HepG2 (cell line): Measurements from ENCODE around the gene SLC22A31. TPM values are rescaled to one million over a fixed set of nuclear protein-coding genes. Genes with fewer than 3 reads are reported as not detected.

ENCODE experiments used
- ATAC-seq: fragments of 200-7000 bp; cut with Tn5 transposase; 3 replicates; pipeline ENCODE4 v1.9.1; 2020; ENCODE audit warnings: mild to moderate bottlenecking, moderate library complexity
- BruUV-seq: library from RNA; stranded (reverse); fragments of 400-500 nt; replicated peaks from 2 replicates; lab custom pipeline; 2021; lab: Mats Ljungman, UMichigan
- CTCF ChIA-PET: fragments of 300-600 bp; formaldehyde crosslinking; extraction: SDS; loops from one replicate; lab custom pipeline; 2021; ENCODE audit warnings: low total read pairs, inconsistent platforms, low intra/inter-chr PET ratio; lab: Yijun Ruan, JAX
- POLR2A ChIA-PET: fragments of 350-600 bp; sonication (Branson Sonifier 250); formaldehyde crosslinking; loops from one replicate; lab custom pipeline; 2020; ENCODE audit warnings: antibody characterized with exemption, inconsistent platforms; lab: Yijun Ruan, JAX
- DNase-seq: peaks from one replicate; pipeline ENCODE4 v3.0.0-alpha.2; 2015; ENCODE audit warnings: low spot score
- FAIRE-seq: peaks from 3 replicates; lab custom pipeline; 2011; peaks lifted over from hg19 to GRCh38; lab: Jason Lieb, UNC
- H2AFZ ChIP-seq: one replicate; pipeline ENCODE4 v1.6.1; 2011; ENCODE audit warnings: low read length, inconsistent platforms
- H3K27ac ChIP-seq: fragments of 300-600 bp; 3 replicates; pipeline ENCODE4 v1.8.0; 2011; ENCODE audit warnings: mixed run types, mild to moderate bottlenecking, mixed read lengths, low read length, inconsistent platforms; ENCODE audit not compliant: insufficient read depth; ENCODE audit errors: extremely low read length
- H3K27me3 ChIP-seq, 2 experiments: fragments of 200-600 bp in 1 of 2; 2 replicates in 1 of 2; 3 replicates in 1 of 2; pipeline versions ENCODE4 v1.6.0 to v1.8.0; 2011; ENCODE audit warnings: low read length in 2 of 2, mild to moderate bottlenecking in 2 of 2, moderate library complexity in 2 of 2, inconsistent platforms in 1 of 2; ENCODE audit not compliant: insufficient read depth in 2 of 2, control insufficient read depth in 1 of 2
- H3K36me3 ChIP-seq, 2 experiments: fragments of 200-600 bp in 1 of 2; replicated peaks in 1 of 2; 2 replicates in 1 of 2; 3 replicates in 1 of 2; pipeline versions ENCODE4 v1.5.1 to v1.8.0; 2011; ENCODE audit warnings: low read length in 2 of 2, inconsistent platforms in 1 of 2; ENCODE audit not compliant: insufficient read depth in 2 of 2, control insufficient read depth in 1 of 2
- H3K4me1 ChIP-seq: 2 replicates; pipeline ENCODE4 v1.5.1; 2012; ENCODE audit warnings: low read length, inconsistent platforms; ENCODE audit not compliant: insufficient read depth
- H3K4me2 ChIP-seq: 2 replicates; pipeline ENCODE4 v1.6.0; 2011; ENCODE audit warnings: low read depth, low read length, inconsistent platforms
- H3K4me3 ChIP-seq, 3 experiments: fragments of 200-600 bp in 1 of 3; sonication (generic), shearing (Covaris generic) in 1 of 3; replicated peaks in 1 of 3; 2 replicates each; pipeline ENCODE4 v1.5.1; 2011 to 2016; ENCODE audit warnings: low read length in 3 of 3, inconsistent platforms in 2 of 3, low read depth in 2 of 3, mild to moderate bottlenecking in 2 of 3, control low read depth in 1 of 3, mixed read lengths in 1 of 3; ENCODE audit not compliant: insufficient read depth in 1 of 3
- H3K79me2 ChIP-seq: one replicate; pipeline ENCODE4 v1.6.1; 2011; ENCODE audit warnings: low read length, inconsistent platforms; ENCODE audit not compliant: insufficient read depth
- H3K9ac ChIP-seq: 2 replicates; pipeline ENCODE4 v1.6.0; 2011; ENCODE audit warnings: mild to moderate bottlenecking, low read depth, low read length, inconsistent platforms; ENCODE audit not compliant: insufficient read depth
- H3K9me3 ChIP-seq: 2 replicates; pipeline ENCODE4 v1.5.1; 2012; ENCODE audit warnings: mild to moderate bottlenecking, low read length
- H4K20me1 ChIP-seq: 2 replicates; pipeline ENCODE4 v1.6.0; 2011; ENCODE audit warnings: inconsistent platforms, mild to moderate bottlenecking, low read length, moderate library complexity; ENCODE audit not compliant: insufficient read depth
- TGIF2 ChIP-seq: IDR thresholded peaks from 2 replicates; pipeline ENCODE4 v1.6.1; 2016; ENCODE audit warnings: control low read depth, missing compliant biosample characterization
- WGBS: methylation state at CpG from one replicate; pipeline ENCODE4 v1.1.6; 2017; ENCODE audit warnings: low lambda C conversion rate; 5-methylcytosine and 5-hydroxymethylcytosine counted together
- in situ Hi-C: cut with HindIII; loops from 2 replicates; pipeline ENCODE4 v1.10.0; 2017; ENCODE audit warnings: low pct_unique_long_range_greater_than_20kb; ENCODE audit not compliant: extremely low pct_ligation_motif_present
- intact Hi-C: fragments of 100-400 bp; cut with micrococcal nuclease; formaldehyde crosslinking; loops from one replicate; pipeline ENCODE4 v1.10.0; 2022; ENCODE audit not compliant: unreplicated experiment
- polyA plus RNA-seq, 8 experiments: library from polyadenylated mRNA; depleted of rRNA in 3 of 8; stranded (reverse) in 7 of 8; unstranded in 1 of 8; fragments of >200 nt; fragmentation: Illumina TruSeq in 4 of 8; extraction: Trizol in 4 of 8; gene quantifications; 2 replicates each; pipeline versions ENCODE4 v1.2.1 to v1.2.3, GENCODE V29; 2011 to 2016; ENCODE audit warnings: low read depth in 4 of 8, missing spikeins in 1 of 8, mixed read lengths in 1 of 8; ENCODE audit not compliant: insufficient read depth in 1 of 8
- total RNA-seq, 5 experiments: library from RNA; depleted of rRNA; stranded (reverse); fragments of >200 nt; fragmentation: Illumina TruSeq; extraction: Trizol; gene quantifications; 2 replicates each; pipeline ENCODE4 v1.2.3, GENCODE V29; 2016; ENCODE audit warnings: low read depth in 1 of 5
- TF ChIP-seq, protein P1 (sequence below): sonication (generic); formaldehyde crosslinking; IDR thresholded peaks from 2 replicates; pipeline ENCODE4 v1.4.0; 2020; ENCODE audit warnings: mild to moderate bottlenecking, missing genetic modification reagents, borderline replicate concordance
- TF ChIP-seq, protein P2 (sequence below): sonication (generic); formaldehyde crosslinking; IDR thresholded peaks from 2 replicates; pipeline ENCODE4 v1.9.0; 2021; ENCODE audit warnings: mild to moderate bottlenecking, missing genetic modification reagents

SLC22A31 gene
- total and polyA plus RNA-seq, 2 of the 13 experiments (the other 11 are each of a cell fraction or from before 2014, with no cell fraction given): 67.3 to 83.3 TPM

DNA sequence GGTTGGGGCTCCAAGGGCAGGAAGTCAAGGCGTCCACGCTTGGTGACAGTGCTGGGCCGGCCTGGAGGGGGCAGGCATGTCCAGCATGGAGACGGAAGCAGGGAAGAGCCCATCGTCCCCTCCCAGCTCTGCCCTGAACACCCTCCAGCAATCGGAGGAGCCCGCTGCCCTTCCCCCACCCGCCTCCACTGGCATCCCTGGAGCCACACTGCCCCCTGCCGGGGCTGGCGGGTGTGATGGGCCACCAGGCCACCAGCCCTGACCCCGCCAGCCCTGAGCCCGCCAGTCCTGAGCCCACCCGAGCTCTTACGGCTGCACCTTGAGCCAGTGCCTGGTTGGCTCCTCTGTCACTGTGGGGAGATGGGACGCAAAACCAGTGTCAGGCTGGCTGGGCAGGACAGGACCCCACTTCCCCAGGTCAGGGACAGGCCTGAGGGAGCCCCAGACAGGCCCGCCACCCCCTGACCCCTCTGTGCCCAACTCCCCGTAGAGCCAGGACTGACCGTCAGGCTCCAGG is 32.9 kb downstream of the SLC22A31 start (continued):
- TF ChIP-seq, protein P1, sequence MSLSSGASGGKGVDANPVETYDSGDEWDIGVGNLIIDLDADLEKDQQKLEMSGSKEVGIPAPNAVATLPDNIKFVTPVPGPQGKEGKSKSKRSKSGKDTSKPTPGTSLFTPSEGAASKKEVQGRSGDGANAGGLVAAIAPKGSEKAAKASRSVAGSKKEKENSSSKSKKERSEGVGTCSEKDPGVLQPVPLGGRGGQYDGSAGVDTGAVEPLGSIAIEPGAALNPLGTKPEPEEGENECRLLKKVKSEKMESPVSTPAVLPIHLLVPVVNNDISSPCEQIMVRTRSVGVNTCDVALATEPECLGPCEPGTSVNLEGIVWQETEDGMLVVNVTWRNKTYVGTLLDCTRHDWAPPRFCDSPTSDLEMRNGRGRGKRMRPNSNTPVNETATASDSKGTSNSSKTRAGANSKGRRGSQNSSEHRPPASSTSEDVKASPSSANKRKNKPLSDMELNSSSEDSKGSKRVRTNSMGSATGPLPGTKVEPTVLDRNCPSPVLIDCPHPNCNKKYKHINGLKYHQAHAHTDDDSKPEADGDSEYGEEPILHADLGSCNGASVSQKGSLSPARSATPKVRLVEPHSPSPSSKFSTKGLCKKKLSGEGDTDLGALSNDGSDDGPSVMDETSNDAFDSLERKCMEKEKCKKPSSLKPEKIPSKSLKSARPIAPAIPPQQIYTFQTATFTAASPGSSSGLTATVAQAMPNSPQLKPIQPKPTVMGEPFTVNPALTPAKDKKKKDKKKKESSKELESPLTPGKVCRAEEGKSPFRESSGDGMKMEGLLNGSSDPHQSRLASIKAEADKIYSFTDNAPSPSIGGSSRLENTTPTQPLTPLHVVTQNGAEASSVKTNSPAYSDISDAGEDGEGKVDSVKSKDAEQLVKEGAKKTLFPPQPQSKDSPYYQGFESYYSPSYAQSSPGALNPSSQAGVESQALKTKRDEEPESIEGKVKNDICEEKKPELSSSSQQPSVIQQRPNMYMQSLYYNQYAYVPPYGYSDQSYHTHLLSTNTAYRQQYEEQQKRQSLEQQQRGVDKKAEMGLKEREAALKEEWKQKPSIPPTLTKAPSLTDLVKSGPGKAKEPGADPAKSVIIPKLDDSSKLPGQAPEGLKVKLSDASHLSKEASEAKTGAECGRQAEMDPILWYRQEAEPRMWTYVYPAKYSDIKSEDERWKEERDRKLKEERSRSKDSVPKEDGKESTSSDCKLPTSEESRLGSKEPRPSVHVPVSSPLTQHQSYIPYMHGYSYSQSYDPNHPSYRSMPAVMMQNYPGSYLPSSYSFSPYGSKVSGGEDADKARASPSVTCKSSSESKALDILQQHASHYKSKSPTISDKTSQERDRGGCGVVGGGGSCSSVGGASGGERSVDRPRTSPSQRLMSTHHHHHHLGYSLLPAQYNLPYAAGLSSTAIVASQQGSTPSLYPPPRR (CRISPR knock-in tag): peak; percentile 64; the same call in 1 of the 2 replicates

DNA sequence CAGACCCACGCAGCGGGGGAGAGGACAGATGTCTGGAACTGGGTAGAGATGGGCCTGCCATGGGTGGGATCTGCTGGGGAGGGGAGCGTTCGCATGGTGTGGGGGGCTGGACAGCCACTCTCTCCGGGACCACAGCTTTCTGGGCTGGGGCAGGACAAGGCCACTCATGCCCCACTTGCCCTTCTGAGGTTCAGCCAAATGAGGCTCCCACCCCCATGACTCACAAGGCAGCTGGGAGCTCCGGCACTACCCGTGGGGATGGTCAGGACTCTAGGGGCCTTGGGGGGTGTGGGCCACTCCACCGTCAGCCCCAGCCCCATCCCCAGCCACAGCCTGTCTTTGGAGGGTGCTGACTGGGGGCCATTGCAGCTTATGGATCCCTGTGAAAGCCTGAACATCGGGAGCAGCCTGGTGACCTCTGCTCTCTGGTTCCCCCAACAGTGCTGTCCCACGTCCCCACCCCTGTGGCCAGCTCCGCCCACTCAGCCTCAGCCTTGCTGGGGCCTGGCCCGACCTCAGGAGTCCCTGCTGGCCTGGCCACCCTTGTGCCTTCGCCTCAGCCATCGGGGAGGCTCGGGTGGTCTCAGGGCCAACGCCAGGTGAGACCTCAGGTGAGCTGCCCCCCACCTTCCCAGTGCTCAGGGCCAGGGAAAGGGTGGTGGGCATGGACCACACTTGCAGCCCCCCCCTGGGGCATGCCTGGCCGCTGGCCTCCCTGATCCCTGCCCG is 33.5 kb downstream of the SLC22A31 start:
- Histone ChIP-seq H3K4me1 (peaks cover 54% of the 10 kb centered on the region), H3K9ac (no peak overlapping the region), H3K36me3 (no peaks in the 10 kb centered on the region), H3K9me3 (no peaks in the 10 kb centered on the region), H3K79me2 (no peaks in the 10 kb centered on the region), H4K20me1 (peaks cover 10% of the 10 kb centered on the region), H3K4me2 (peak overlapping the region; percentile 78), H3K27me3 (peaks cover 28 to 80% of the 10 kb centered on the region in 2 experiments), H3K4me3 (peak overlapping the region in 2 of 3 experiments; percentile 3 to 65; a peak in 2 of 6 replicates), H3K27ac (no peak overlapping the region), H2AFZ (no peak overlapping the region)
- in situ Hi-C loops (loop anchor here (5.0 kb wide), 3 partner anchors 230 to 410 kb away; no protein-coding TSS in a partner anchor), intact Hi-C loops (loop anchor here (5.0 kb wide), 4 partner anchors 225 to 425 kb away; no protein-coding TSS in a partner anchor)
- 16% methylated on average over 6 of the region's 18 CpGs for WGBS
- ATAC-seq (peak; percentile 1), FAIRE-seq (no peak), DNase-seq (no peak)
- POLR2A ChIA-PET: interaction anchor here (0.7 to 1.5 kb wide), 6 partner anchors 11 to 310 kb away, joined by 3 to 9 read pairs (median 4); partner anchors contain the start of genes GALNS, SLC22A31 and TRAPPC2L
- CTCF ChIA-PET: interaction anchor here (1.1 to 3.4 kb wide), 7 partner anchors 49 to 429 kb away, joined by 3 to 17 read pairs (median 7); no protein-coding TSS in a partner anchor
- BruUV-seq: no TSS peak
- TF ChIP-seq TGIF2: no peak
- TF ChIP-seq, protein P2, sequence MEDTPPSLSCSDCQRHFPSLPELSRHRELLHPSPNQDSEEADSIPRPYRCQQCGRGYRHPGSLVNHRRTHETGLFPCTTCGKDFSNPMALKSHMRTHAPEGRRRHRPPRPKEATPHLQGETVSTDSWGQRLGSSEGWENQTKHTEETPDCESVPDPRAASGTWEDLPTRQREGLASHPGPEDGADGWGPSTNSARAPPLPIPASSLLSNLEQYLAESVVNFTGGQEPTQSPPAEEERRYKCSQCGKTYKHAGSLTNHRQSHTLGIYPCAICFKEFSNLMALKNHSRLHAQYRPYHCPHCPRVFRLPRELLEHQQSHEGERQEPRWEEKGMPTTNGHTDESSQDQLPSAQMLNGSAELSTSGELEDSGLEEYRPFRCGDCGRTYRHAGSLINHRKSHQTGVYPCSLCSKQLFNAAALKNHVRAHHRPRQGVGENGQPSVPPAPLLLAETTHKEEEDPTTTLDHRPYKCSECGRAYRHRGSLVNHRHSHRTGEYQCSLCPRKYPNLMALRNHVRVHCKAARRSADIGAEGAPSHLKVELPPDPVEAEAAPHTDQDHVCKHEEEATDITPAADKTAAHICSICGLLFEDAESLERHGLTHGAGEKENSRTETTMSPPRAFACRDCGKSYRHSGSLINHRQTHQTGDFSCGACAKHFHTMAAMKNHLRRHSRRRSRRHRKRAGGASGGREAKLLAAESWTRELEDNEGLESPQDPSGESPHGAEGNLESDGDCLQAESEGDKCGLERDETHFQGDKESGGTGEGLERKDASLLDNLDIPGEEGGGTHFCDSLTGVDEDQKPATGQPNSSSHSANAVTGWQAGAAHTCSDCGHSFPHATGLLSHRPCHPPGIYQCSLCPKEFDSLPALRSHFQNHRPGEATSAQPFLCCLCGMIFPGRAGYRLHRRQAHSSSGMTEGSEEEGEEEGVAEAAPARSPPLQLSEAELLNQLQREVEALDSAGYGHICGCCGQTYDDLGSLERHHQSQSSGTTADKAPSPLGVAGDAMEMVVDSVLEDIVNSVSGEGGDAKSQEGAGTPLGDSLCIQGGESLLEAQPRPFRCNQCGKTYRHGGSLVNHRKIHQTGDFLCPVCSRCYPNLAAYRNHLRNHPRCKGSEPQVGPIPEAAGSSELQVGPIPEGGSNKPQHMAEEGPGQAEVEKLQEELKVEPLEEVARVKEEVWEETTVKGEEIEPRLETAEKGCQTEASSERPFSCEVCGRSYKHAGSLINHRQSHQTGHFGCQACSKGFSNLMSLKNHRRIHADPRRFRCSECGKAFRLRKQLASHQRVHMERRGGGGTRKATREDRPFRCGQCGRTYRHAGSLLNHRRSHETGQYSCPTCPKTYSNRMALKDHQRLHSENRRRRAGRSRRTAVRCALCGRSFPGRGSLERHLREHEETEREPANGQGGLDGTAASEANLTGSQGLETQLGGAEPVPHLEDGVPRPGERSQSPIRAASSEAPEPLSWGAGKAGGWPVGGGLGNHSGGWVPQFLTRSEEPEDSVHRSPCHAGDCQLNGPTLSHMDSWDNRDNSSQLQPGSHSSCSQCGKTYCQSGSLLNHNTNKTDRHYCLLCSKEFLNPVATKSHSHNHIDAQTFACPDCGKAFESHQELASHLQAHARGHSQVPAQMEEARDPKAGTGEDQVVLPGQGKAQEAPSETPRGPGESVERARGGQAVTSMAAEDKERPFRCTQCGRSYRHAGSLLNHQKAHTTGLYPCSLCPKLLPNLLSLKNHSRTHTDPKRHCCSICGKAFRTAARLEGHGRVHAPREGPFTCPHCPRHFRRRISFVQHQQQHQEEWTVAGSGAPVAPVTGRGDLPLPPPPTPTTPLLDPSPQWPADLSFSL: 0 out of 2 replicates have a peak, but pooled peaks have one; percentile 7
